D721Med (cell line): ENCODE data around the gene CYP26B1.

Experiments
- DNase-seq: peaks from one replicate; pipeline ENCODE4 v3.0.0; 2011; ENCODE audit warnings: low spot score; ENCODE audit not compliant: insufficient read length
- FAIRE-seq: peaks from 2 replicates; lab custom pipeline; 2011; peaks lifted over from hg19 to GRCh38; lab: Jason Lieb, UNC
- CTCF ChIP-seq: IDR thresholded peaks from 2 replicates; pipeline ENCODE4 v1.5.1; 2012; ENCODE audit warnings: mild to moderate bottlenecking, control low read depth; ENCODE audit not compliant: insufficient read depth; ENCODE audit errors: missing control alignments

CYP26B1 gene

GRCh38 chr2:72141032-72141645, 6.5 kb downstream of the CYP26B1 start:
- no peak for TF ChIP-seq CTCF
- FAIRE-seq (no peak), DNase-seq (peak; percentile 20)

- no peak for FAIRE-seq
Measured at GRCh38 chr2:72140621-72140960, 7.1 kb downstream of the CYP26B1 start.

GRCh38 chr2:72139874-72140620, 7.6 kb downstream of the CYP26B1 start:
- TF ChIP-seq CTCF: no peak
- DNase-seq (no peak), FAIRE-seq (no peak)

More at GRCh38 chr2:72140621-72140960, 7.1 kb downstream of the CYP26B1 start:
- TF ChIP-seq CTCF: no peak
- DNase-seq: no peak

- TF ChIP-seq CTCF: no peak
Measured at GRCh38 chr2:72139471-72139873, 8.2 kb downstream of the CYP26B1 start.

GRCh38 chr2:72138921-72139381, 8.7 kb downstream of the CYP26B1 start:
- TF ChIP-seq CTCF: no peak
- FAIRE-seq: no peak
- DNase-seq: no peak

More at GRCh38 chr2:72139471-72139873, 8.2 kb downstream of the CYP26B1 start:
- DNase-seq (no peak), FAIRE-seq (no peak)

- DNase-seq (no peak), FAIRE-seq (no peak)
- TF ChIP-seq CTCF: no peak
Measured at GRCh38 chr2:72138011-72138881, 9.4 kb downstream of the CYP26B1 start.
